HepG2 (cell line): Measurements from ENCODE around the gene DRC3. TPM values are rescaled to one million over a fixed set of nuclear protein-coding genes. Genes with fewer than 3 reads are reported as not detected.

ENCODE experiments used
- BHLHE40 ChIP-seq: IDR thresholded peaks from 2 replicates; pipeline ENCODE4 v1.6.1; 2011; ENCODE audit warnings: low read length, improper control_type of control experiment
- DNMT3B ChIP-seq: conservative IDR thresholded peaks from 2 replicates; pipeline ENCODE4 v1.6.1; 2016; ENCODE audit warnings: missing biosample characterization, control low read depth
- FOXP1 ChIP-seq, 2 experiments: fragments of 450-650 bp in 1 of 2; IDR thresholded peaks; 2 replicates each; pipeline ENCODE4 v1.6.1; 2017 to 2018; ENCODE audit warnings: antibody characterized with exemption in 1 of 2
- GMEB2 ChIP-seq: IDR thresholded peaks from 2 replicates; pipeline ENCODE4 v1.6.1; 2016; ENCODE audit warnings: missing biosample characterization, missing genetic modification reagents, low read depth
- GRHL1 ChIP-seq: sonication (generic); formaldehyde crosslinking; conservative IDR thresholded peaks from 2 replicates; pipeline ENCODE4 v1.8.0; 2022; ENCODE audit warnings: missing genetic modification reagents
- HNF4G ChIP-seq, 2 experiments: sonication (generic) in 1 of 2; formaldehyde crosslinking in 1 of 2; IDR thresholded peaks; 2 replicates each; pipeline versions ENCODE4 v1.4.0 to v1.6.1; 2011 to 2020; ENCODE audit warnings: borderline replicate concordance in 2 of 2, low read depth in 2 of 2, mild to moderate bottlenecking in 2 of 2, low read length in 1 of 2, missing genetic modification reagents in 1 of 2, moderate library complexity in 1 of 2
- MIXL1 ChIP-seq: IDR thresholded peaks from 2 replicates; pipeline ENCODE4 v1.6.1; 2016
- NFKB2 ChIP-seq: sonication (generic); formaldehyde crosslinking; IDR thresholded peaks from 2 replicates; pipeline ENCODE4 v1.4.0; 2020; ENCODE audit warnings: missing genetic modification reagents, borderline replicate concordance
- PHF20 ChIP-seq: sonication (generic); formaldehyde crosslinking; IDR thresholded peaks from 2 replicates; pipeline ENCODE4 v1.5.0; 2020; ENCODE audit warnings: mild to moderate bottlenecking, missing genetic modification reagents
- SALL1 ChIP-seq: sonication (generic); formaldehyde crosslinking; IDR thresholded peaks from 2 replicates; pipeline ENCODE4 v1.8.0; 2022; ENCODE audit warnings: mild to moderate bottlenecking, missing genetic modification reagents
- SIN3A ChIP-seq: IDR thresholded peaks from 2 replicates; pipeline ENCODE4 v1.6.1; 2011; ENCODE audit warnings: low read depth, mild to moderate bottlenecking, control low read depth, low read length, borderline replicate concordance
- SIN3B ChIP-seq: fragments of 150-350 bp; IDR thresholded peaks from 2 replicates; pipeline ENCODE4 v1.6.1; 2014; ENCODE audit warnings: low read length
- SMARCC2 ChIP-seq: fragments of 450-650 bp; IDR thresholded peaks from 2 replicates; pipeline ENCODE4 v1.6.1; 2017; ENCODE audit warnings: antibody characterized with exemption, mild to moderate bottlenecking
- TRAFD1 ChIP-seq: sonication (generic); formaldehyde crosslinking; IDR thresholded peaks from 2 replicates; pipeline ENCODE4 v1.5.1; 2020; ENCODE audit warnings: missing genetic modification reagents, mild to moderate bottlenecking, borderline replicate concordance
- YEATS4 ChIP-seq: sonication (generic); formaldehyde crosslinking; IDR thresholded peaks from 2 replicates; pipeline ENCODE4 v1.4.0; 2020; ENCODE audit warnings: missing genetic modification reagents, borderline replicate concordance
- ZC3H4 ChIP-seq: sonication (generic); formaldehyde crosslinking; IDR thresholded peaks from 2 replicates; pipeline ENCODE4 v1.4.0; 2020; ENCODE audit warnings: missing genetic modification reagents, borderline replicate concordance
- ZNF160 ChIP-seq: sonication (generic); formaldehyde crosslinking; IDR thresholded peaks from 2 replicates; pipeline ENCODE4 v1.8.0; 2022; ENCODE audit warnings: mild to moderate bottlenecking, inconsistent platforms, missing genetic modification reagents
- ZNF224 ChIP-seq: sonication (generic); formaldehyde crosslinking; IDR thresholded peaks from 2 replicates; pipeline ENCODE4 v1.5.0; 2020; ENCODE audit warnings: mild to moderate bottlenecking, missing genetic modification reagents
- ZNF432 ChIP-seq: sonication (generic); formaldehyde crosslinking; IDR thresholded peaks from 2 replicates; pipeline ENCODE4 v1.5.0; 2020; ENCODE audit warnings: missing genetic modification reagents, mild to moderate bottlenecking, borderline replicate concordance
- ZZZ3 ChIP-seq: sonication (generic); formaldehyde crosslinking; IDR thresholded peaks from 2 replicates; pipeline ENCODE4 v1.4.0; 2020; ENCODE audit warnings: missing genetic modification reagents, mild to moderate bottlenecking, borderline replicate concordance
- polyA plus RNA-seq, 8 experiments: library from polyadenylated mRNA; depleted of rRNA in 3 of 8; stranded (reverse) in 7 of 8; unstranded in 1 of 8; fragments of >200 nt; fragmentation: Illumina TruSeq in 4 of 8; extraction: Trizol in 4 of 8; gene quantifications; 2 replicates each; pipeline versions ENCODE4 v1.2.1 to v1.2.3, GENCODE V29; 2011 to 2016; ENCODE audit warnings: low read depth in 4 of 8, missing spikeins in 1 of 8, mixed read lengths in 1 of 8; ENCODE audit not compliant: insufficient read depth in 1 of 8
- total RNA-seq, 5 experiments: library from RNA; depleted of rRNA; stranded (reverse); fragments of >200 nt; fragmentation: Illumina TruSeq; extraction: Trizol; gene quantifications; 2 replicates each; pipeline ENCODE4 v1.2.3, GENCODE V29; 2016; ENCODE audit warnings: low read depth in 1 of 5
- TF ChIP-seq, protein P1 (sequence below): sonication (generic); formaldehyde crosslinking; IDR thresholded peaks from 2 replicates; pipeline ENCODE4 v1.5.1; 2020; ENCODE audit warnings: mild to moderate bottlenecking, missing genetic modification reagents

Gene DRC3
- total and polyA plus RNA-seq, 2 of the 13 experiments (the other 11 are each of a cell fraction or from before 2014, with no cell fraction given), result 0.53 to 0.87 TPM

DNA sequence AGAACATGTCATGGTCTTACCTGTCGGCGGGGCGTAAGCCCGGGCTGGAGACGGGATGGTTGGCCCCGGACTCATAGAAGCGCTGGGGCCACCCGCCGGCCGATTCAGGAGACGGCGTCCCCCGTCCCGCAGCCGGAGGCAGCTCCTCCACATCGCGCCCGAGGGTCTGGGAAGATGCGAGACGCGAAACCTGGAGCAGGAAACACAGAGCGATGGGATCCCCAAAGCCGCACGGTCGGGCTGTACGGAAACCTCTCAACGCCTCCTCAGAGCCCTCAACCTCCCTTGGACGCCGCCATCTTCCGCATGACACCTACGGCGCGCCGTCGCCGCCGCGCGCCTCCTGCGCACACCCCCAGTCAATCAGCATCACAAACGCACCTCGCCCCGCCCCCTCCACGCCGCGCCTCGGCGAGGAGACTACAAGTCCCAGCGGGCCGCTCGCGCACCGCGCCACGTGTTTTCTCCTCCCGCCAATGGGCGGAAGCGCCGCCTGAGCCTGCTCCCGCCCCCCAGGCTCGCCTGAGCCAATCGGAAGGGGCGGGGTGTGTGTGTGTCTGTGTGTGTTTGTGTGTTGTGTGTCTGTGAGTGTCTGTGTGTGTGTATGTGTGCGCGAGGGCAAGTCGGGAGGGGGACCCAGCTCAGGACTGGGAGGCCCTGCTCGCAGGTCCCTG lies 66.3 kb downstream of the DRC3 start, which contains the start of the genes ATPAF2 and GID4 (continued):
- peak; percentile 75 for TF ChIP-seq SALL1
- TF ChIP-seq NFKB2 (CRISPR knock-in tag), result 0 out of 2 replicates have a peak, but pooled peaks have one; percentile 78
- peak; percentile 85 for TF ChIP-seq SIN3B
- no peak for TF ChIP-seq GRHL1 (CRISPR knock-in tag)
- no peak for TF ChIP-seq SMARCC2
- TF ChIP-seq, protein P1, sequence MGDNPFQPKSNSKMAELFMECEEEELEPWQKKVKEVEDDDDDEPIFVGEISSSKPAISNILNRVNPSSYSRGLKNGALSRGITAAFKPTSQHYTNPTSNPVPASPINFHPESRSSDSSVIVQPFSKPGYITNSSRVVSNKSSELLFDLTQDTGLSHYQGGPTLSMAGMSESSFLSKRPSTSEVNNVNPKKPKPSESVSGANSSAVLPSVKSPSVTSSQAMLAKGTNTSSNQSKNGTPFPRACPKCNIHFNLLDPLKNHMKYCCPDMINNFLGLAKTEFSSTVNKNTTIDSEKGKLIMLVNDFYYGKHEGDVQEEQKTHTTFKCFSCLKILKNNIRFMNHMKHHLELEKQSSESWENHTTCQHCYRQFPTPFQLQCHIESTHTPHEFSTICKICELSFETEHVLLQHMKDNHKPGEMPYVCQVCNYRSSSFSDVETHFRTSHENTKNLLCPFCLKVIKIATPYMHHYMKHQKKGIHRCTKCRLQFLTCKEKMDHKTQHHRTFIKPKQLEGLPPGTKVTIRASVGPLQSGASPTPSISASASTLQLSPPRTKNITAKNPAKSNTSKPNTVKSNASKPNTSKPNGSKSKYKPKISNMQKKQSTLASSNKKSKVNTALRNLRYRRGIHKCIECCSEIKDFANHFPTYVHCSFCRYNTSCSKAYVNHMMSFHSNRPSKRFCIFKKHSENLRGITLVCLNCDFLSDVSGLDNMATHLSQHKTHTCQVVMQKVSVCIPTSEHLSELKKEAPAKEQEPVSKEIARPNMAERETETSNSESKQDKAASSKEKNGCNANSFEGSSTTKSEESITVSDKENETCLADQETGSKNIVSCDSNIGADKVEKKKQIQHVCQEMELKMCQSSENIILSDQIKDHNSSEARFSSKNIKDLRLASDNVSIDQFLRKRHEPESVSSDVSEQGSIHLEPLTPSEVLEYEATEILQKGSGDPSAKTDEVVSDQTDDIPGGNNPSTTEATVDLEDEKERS (CRISPR knock-in tag), result peak; percentile 15; the same call in 1 of the 2 replicates
- peak; percentile 37; the same call in 1 of the 2 replicates for TF ChIP-seq BHLHE40
- peak; percentile 32; the same call in 1 of the 2 replicates for TF ChIP-seq FOXP1 (IDR thresholded peaks at IDR 0.05)
- 0 out of 2 replicates have a peak, but pooled peaks have one; percentile 22 for TF ChIP-seq FOXP1 (CRISPR knock-in tag; IDR thresholded peaks at IDR 0.05)
- TF ChIP-seq ZNF160 (CRISPR knock-in tag), result 0 out of 2 replicates have a peak, but pooled peaks have one; percentile 37
- TF ChIP-seq TRAFD1, result no peak
- no peak for TF ChIP-seq ZNF224 (CRISPR knock-in tag)
- TF ChIP-seq YEATS4 (CRISPR knock-in tag), result peak; percentile 87
- peak; percentile 87 for TF ChIP-seq GMEB2
- peak; percentile 79 for TF ChIP-seq PHF20 (CRISPR knock-in tag)
- TF ChIP-seq HNF4G (IDR thresholded peaks at IDR 0.05; ENCODE audit: borderline replicate concordance, low read depth, low read length), result peak; percentile 21; the same call in 1 of the 2 replicates
- no peak for TF ChIP-seq HNF4G (CRISPR knock-in tag; IDR thresholded peaks at IDR 0.05; ENCODE audit: borderline replicate concordance, low read depth)
- TF ChIP-seq SIN3A, result peak; percentile 46; the same call in 1 of the 2 replicates
- peak; percentile 62; the same call in 1 of the 2 replicates for TF ChIP-seq MIXL1
- no peak for TF ChIP-seq ZNF432 (CRISPR knock-in tag)
- TF ChIP-seq ZC3H4 (CRISPR knock-in tag), result no peak
- TF ChIP-seq DNMT3B (CRISPR knock-in tag), result no peak
- TF ChIP-seq ZZZ3 (CRISPR knock-in tag), result peak; percentile 74
